GF-D8 (cell line): ENCODE data around the gene SUZ12.
"Not testable (repeated sequence)": the region's sequence is repeated elsewhere in the genome, so short reads cannot be mapped to it uniquely, and the experiment has no call there.

ENCODE experiments used
- DNase-seq: peaks from one replicate; lab custom pipeline; 2025; lab: John Stamatoyannopoulos, UW

The SUZ12 gene

DNA sequence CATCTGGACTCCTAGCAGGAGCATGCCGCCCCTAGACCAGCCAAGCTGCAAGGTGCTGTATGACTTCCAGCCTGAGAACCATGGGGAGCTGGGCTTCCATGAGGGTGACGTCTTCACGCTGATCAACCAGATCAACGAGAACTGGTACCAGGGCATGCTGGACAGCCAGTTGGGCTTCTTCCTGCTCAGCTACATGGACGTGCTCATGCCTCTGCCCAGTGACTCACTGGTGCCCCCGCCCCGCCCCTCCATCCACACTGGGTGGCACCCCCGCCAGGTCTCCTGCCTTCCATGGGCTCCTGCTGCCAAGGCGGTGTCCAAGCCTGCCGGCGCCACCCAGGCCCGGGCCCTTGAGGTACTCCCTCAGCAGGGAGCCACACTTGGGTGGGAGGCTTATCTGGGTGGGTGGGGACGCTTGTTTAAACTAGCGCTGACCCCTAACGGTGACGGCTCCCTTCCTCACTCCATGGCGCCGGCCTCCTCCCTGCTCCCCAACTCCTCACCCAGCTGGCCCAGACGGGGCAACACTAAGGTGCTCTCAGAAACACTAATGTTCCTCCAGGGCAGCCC is 104.6 kb downstream of the SUZ12 start:
- not testable (repeated sequence) for DNase-seq

DNA sequence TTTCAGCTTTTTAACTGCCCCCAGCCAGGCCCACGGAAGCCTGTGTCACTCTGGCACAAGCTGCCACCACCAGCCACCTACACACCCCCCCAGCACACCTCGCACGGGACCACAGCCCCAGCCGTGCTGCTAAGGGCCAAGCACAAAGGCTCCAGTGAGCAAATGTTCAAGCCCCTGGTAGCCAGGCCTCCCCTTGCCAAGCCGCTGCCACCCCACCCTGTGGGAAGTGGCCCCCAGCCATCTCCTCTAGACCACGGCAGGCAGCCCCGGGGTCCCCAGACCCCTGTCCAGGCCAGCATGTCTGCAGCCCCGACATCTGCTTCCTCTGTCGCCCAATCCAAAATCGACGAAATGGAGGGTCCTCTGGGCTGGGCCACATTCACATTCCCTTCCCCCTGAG is 105.5 kb downstream of the SUZ12 start:
- not testable (repeated sequence) for DNase-seq

DNA sequence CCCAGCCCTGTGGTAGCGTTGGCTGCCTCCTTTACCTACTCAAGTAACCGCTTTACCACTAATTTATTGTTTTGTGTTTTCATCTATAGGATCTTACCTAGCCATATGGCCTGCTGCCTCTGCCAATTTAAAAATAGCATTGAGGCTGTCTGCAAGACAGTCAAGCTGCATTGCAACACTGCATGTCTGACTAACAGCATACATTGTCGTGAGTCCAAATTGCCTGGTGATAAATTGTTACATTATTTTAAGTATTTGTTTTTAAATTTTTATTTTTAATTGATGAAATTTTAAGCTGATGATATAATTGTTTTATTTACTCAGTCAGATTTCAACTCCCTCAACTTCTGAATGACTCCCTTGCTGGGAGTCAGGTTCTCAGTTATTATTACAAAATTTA is 108.8 kb downstream of the SUZ12 start:
- not testable (repeated sequence) for DNase-seq

DNA sequence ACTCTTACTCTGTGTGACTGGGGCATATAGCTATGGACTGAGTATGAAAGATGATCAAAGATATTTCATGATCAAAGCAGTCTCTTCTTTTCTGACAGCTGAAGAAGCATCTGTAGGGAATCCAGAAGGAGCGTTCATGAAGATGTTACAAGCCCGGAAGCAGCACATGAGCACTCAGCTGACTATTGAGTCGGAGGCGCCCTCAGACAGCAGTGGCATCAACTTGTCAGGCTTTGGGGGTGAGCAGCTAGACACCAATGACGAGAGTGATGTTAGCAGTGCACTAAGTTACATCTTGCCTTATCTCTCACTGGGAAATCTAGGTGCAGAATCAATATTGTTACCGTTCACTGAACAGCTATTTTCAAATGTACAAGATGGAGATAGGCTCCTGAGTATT is 110.9 kb downstream of the SUZ12 start:
- not testable (repeated sequence) for DNase-seq
